GM19324 (cell line): ENCODE measurements around the gene ATG7.
"Not testable (repeated sequence)": the region's sequence is repeated elsewhere in the genome, so short reads cannot be mapped to it uniquely, and the experiment has no call there.

Experiments used
- ATAC-seq: cut with Tn5 transposase; IDR thresholded peaks from one replicate; pipeline ENCODE4 v1.9.1; 2021; ENCODE audit warnings: mild to moderate bottlenecking, moderate library complexity; ENCODE audit not compliant: unreplicated experiment, low FRiP score

ATG7 gene

GRCh38 chr3:11494131-11494916, 222.1 kb downstream of the ATG7 start:
- ATAC-seq = no peak

- ATAC-seq = no peak
Measured at GRCh38 chr3:11495948-11496557, 223.9 kb downstream of the ATG7 start.

DNA sequence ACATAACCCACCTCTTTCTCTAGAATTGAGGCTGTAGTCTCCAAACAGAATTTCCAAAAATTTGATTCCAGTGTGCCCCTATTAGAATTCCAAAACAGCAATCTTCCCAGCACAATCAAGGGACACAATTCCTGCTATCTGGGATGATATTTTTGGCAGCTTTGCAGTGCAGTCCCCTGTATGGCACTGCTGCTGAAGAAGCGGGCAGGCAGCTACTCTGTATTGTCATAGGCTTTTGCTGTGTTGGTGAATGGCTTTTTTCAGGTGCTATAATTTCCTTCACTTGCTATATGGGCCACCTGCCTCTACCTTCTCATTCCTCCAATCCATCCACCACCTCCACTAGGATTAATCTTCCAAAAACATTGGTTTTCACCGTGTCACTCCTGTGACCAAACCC, 226.0 kb downstream of the ATG7 start:
- ATAC-seq = no peak

- ATAC-seq = no peak
Measured at GRCh38 chr3:11498646-11499045, 226.4 kb downstream of the ATG7 start.

DNA sequence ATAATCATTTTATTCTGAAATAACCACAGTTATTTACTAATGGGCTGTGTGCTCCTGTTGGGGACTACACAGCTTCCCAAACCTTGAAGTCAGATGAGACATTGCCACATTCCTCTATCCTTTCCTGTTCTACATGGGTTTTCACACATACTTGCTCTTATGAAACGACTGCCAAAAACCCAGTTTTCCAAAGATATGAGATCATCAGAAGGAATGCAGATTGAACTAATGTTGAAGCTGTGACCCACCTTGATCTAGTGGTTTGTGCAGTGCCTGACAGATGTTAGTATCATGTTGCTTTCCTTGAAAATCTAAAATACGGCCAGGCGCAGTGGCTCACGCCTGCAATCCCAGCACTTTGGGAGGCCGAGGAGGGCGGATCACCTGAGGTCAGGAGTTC, 226.9 kb downstream of the ATG7 start:
- no peak for ATAC-seq

DNA sequence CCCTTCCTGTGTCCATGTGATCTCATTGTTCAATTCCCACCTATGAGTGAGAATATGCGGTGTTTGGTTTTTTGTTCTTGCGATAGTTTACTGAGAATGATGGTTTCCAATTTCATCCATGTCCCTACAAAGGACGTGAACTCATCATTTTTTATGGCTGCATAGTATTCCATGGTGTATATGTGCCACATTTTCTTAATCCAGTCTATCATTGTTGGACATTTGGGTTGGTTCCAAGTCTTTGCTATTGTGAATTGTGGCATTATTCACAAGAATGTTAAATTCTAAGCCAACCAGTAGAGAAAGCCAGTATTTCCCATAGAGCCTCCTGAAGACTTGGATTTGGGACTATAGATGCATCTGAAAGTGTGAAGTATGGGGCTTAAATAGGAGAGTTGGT, 230.2 kb downstream of the ATG7 start:
- ATAC-seq = not testable (repeated sequence)

GRCh38 chr3:11507719-11508118, 235.5 kb downstream of the ATG7 start:
- no peak for ATAC-seq

GRCh38 chr3:11508346-11509172, 236.4 kb downstream of the ATG7 start:
- no peak for ATAC-seq

- no peak for ATAC-seq
Measured at GRCh38 chr3:11509173-11510000, 237.2 kb downstream of the ATG7 start.

GRCh38 chr3:11510001-11510340, 237.8 kb downstream of the ATG7 start:
- no peak for ATAC-seq

DNA sequence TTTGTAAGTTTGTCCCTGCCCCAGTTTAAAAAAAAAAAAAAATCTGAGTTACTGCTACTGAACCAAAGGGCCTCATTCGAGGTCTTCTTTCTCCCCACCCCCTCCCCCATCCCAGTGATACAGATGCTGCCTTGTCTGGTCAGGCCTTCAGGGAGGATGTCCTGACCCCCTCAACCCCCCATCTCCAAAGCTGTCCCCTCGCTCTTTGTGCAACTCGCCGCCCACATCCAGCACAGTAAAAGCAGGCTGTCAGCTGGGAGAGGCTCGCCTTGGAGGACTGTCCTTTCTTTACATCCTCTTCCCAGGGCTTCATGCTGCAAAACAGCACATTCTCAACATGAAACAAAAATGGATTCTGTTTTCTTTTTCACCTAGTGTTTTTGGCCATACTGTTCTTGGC, 238.2 kb downstream of the ATG7 start:
- no peak for ATAC-seq

DNA sequence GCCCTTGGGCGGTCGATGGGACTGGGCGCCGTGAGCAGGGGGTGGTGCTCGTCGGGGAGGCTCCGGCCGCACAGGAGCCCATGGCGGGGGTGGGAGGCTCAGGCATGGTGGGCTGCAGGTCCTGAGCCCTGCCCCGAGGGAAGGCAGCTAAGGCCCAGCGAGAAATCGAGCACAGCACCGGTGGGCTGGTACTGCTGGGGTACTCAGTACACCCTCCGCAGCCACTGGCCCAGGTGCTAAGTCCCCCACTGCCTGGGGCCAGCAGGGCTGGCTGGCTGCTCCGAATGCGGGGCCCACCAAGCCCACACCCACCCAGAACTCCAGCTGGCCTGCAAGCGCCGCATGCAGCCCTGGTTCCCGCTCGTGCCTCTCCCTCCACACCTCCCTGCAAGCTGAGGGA, 239.4 kb downstream of the ATG7 start:
- not testable (repeated sequence) for ATAC-seq

GRCh38 chr3:11513125-11513816, 241.1 kb downstream of the ATG7 start:
- ATAC-seq = not testable (repeated sequence)

DNA sequence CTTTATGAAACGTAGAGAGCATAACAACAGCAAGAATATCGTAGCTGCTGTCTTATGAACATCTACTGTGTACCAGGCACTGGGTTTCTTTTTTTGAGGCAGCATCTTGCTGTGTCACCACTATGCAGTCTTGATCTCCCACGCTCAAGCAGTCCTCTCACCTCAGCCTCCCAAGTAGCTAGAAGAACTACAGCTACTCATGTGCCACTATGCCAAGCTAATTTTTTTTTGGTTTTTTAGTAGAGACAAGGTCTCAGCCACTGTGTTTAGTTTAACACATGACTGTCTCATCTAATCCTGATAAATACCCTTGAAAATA, 241.6 kb downstream of the ATG7 start:
- ATAC-seq = no peak

DNA sequence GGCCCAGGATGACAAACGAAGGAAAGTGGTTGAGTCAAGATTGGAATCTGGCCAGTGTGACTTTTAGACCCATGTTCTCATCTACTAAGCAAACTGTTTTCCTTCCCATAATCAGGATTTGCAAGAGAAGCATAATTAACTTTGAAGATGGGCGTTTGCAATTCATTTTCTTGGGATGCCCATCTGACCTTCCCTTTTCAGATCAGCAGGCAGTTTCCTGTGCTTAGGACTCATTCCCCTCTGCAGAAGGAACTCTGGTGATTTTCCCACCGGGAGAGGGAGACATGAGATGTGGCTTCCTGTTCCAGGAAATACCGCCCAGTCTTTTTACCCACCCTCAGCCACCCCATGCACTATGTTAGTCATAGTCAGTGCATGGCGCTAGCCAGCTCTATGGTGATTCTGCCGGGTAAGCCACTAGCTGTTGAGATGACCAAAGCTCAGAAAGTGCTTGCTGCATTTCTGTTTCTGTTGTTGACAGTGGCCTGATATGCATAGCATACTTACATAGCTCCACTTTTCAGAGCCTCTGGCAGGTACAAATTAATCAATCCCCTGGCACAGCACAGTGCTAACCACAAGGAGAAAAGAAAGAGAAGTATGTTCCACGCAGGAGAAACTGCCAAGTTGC, 242.1 kb downstream of the ATG7 start:
- no peak for ATAC-seq

DNA sequence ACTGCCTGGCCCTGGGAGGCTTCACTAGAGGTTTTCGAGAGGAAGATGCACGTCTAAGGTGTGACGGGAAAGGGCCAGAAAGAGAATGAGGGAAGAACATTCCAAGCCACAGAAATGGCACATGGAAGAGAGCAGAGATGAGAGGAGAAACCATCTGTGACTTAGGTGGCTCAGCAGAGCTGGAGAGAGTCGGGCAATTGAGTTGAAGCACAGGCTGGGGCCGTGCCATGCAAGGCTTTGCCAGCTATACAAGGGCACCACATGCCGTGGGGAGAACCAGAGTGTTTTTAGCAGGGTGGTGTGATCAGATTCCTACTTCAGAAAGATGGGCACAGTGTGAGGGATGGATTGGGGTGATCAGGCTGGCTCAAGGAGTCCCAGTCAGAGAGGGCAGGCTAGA, 245.4 kb downstream of the ATG7 start:
- ATAC-seq = no peak

DNA sequence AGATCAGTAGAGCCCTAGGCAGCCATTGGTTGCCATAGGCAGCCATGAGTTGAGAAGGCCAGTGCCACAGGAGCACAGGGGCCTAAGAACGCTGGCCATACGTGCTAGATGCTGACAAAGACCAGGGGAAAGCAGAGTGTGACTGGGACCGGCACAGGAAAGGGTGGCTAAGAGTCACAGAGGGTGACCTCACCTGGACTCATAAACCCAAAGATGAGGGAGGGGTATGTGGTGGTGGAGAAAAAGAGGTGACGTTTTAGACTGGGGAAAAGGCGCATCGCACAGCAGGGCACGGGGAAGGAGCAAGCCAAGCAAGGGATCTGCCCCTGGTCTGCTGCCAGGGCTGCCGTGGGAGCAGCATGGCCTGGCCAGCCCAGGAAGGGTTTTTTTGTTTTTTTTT, 249.0 kb downstream of the ATG7 start:
- no peak for ATAC-seq

DNA sequence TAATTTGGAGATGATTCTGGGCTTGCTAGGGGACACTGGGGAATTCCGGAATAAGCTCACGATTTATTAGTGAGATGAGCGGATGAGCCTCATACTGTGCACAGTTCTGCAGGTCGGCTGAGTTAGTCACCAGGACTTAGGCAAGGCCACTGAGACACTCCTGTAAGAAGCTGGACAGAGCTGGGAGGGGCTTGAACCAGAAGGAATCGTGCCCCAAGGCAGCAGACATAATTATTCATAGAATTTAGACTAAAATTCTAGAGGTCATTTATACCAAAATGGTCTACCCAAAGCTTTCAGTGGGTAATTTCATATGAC, 250.2 kb downstream of the ATG7 start:
- no peak for ATAC-seq

- ATAC-seq = no peak
Measured at GRCh38 chr3:11522953-11523571, 250.9 kb downstream of the ATG7 start.
